Endothelial cell of umbilical vein (primary cell): ENCODE results near the gene PRUNE2. TPM values are rescaled to one million over a fixed set of nuclear protein-coding genes. Genes with fewer than 3 reads are reported as not detected.

ENCODE experiments used
- BruUV-seq: library from RNA; stranded (reverse); fragments of 400-500 nt; replicated peaks from 2 replicates; lab custom pipeline; 2021; lab: Mats Ljungman, UMichigan
- CTCF ChIA-PET: fragments of 300-600, 350-600 bp; sonication (Branson Sonifier 250); formaldehyde crosslinking; loops from one replicate; lab custom pipeline; 2021; ENCODE audit warnings: antibody characterized with exemption, inconsistent platforms; lab: Charles Lee
- POLR2A ChIA-PET: fragments of 300-600, 350-600 bp; sonication (Branson Sonifier 250); formaldehyde crosslinking; loops from one replicate; lab custom pipeline; 2021; ENCODE audit warnings: antibody characterized with exemption, inconsistent platforms; lab: Charles Lee
- DNase-seq: peaks from one replicate; pipeline ENCODE4 v3.0.0-alpha.2; 2011; ENCODE audit warnings: low read depth, low spot score
- FAIRE-seq: peaks from 2 replicates; lab custom pipeline; 2011; peaks lifted over from hg19 to GRCh38; lab: Jason Lieb, UNC
- H2AFZ ChIP-seq: 2 replicates; pipeline ENCODE4 v1.6.0; 2012; ENCODE audit warnings: low read depth, low read length, control low read depth, inconsistent platforms
- H3K27ac ChIP-seq: 2 replicates; pipeline ENCODE4 v1.5.1; 2011; ENCODE audit warnings: low read depth, mild to moderate bottlenecking, control low read depth, low read length, moderate library complexity; ENCODE audit not compliant: insufficient read depth
- H3K27me3 ChIP-seq, 2 experiments: 2 replicates each; pipeline versions ENCODE4 v1.6.0 to v1.6.1; 2011; ENCODE audit warnings: low read length in 2 of 2, mixed read lengths in 1 of 2; ENCODE audit not compliant: control insufficient read depth in 2 of 2, insufficient read depth in 2 of 2
- H3K36me3 ChIP-seq, 2 experiments: 2 replicates in 1 of 2; 3 replicates in 1 of 2; pipeline ENCODE4 v1.5.1; 2011; ENCODE audit warnings: low read length in 2 of 2, mild to moderate bottlenecking in 1 of 2, moderate library complexity in 1 of 2; ENCODE audit not compliant: control insufficient read depth in 2 of 2, insufficient read depth in 2 of 2; ENCODE audit errors: extremely low read depth in 1 of 2
- H3K4me1 ChIP-seq: 3 replicates; pipeline ENCODE4 v1.5.1; 2011; ENCODE audit warnings: mild to moderate bottlenecking, low read length; ENCODE audit not compliant: control insufficient read depth, insufficient read depth; ENCODE audit errors: extremely low read depth
- H3K4me2 ChIP-seq: 2 replicates; pipeline ENCODE4 v1.6.1; 2011; ENCODE audit warnings: low read length, control low read depth, mixed read lengths; ENCODE audit not compliant: insufficient read depth
- H3K4me3 ChIP-seq, 3 experiments: fragments of 200-600 bp in 1 of 3; sonication (generic), shearing (Covaris generic) in 1 of 3; replicated peaks in 1 of 3; 2 replicates each; pipeline ENCODE4 v1.5.1; 2011 to 2016; ENCODE audit warnings: control low read depth in 3 of 3, low read length in 3 of 3, mild to moderate bottlenecking in 2 of 3, inconsistent platforms in 1 of 3, low read depth in 1 of 3, moderate library complexity in 1 of 3; ENCODE audit not compliant: insufficient read depth in 1 of 3
- H3K79me2 ChIP-seq: 2 replicates; pipeline ENCODE4 v1.6.0; 2012; ENCODE audit warnings: low read length, inconsistent platforms; ENCODE audit not compliant: control insufficient read depth, insufficient read depth
- H3K9ac ChIP-seq: replicated peaks from 2 replicates; pipeline ENCODE3; 2011; ENCODE audit warnings: low read length, control low read depth; ENCODE audit not compliant: insufficient read depth; ENCODE audit errors: extremely low read depth
- H3K9me1 ChIP-seq: replicated peaks from 3 replicates; pipeline ENCODE4 v1.6.0; 2011; ENCODE audit warnings: mild to moderate bottlenecking, low read length; ENCODE audit not compliant: control insufficient read depth, insufficient read depth; ENCODE audit errors: extremely low read depth
- H3K9me3 ChIP-seq: replicated peaks from 2 replicates; pipeline ENCODE4 v1.5.1; 2012; ENCODE audit warnings: low read length, inconsistent platforms; ENCODE audit not compliant: control insufficient read depth, insufficient read depth
- H4K20me1 ChIP-seq: replicated peaks from 2 replicates; pipeline ENCODE3; 2011; ENCODE audit warnings: mild to moderate bottlenecking, low read length; ENCODE audit not compliant: control insufficient read depth, insufficient read depth; ENCODE audit errors: extremely low read depth
- EZH2 ChIP-seq: IDR thresholded peaks from 2 replicates; pipeline ENCODE4 v1.6.1; 2012; ENCODE audit warnings: borderline replicate concordance, low read depth, mild to moderate bottlenecking, moderate library complexity, low read length, inconsistent platforms; ENCODE audit not compliant: severe bottlenecking
- FOS ChIP-seq: IDR thresholded peaks from 2 replicates; pipeline ENCODE4 v1.6.1; 2011; ENCODE audit warnings: mild to moderate bottlenecking, low read length, moderate library complexity, borderline replicate concordance; ENCODE audit not compliant: insufficient read depth
- GATA2 ChIP-seq: IDR thresholded peaks from 2 replicates; pipeline ENCODE4 v1.7.0; 2011; ENCODE audit warnings: low read depth, mild to moderate bottlenecking, moderate library complexity, mixed read lengths, low read length; ENCODE audit not compliant: insufficient read length, insufficient read depth
- JUN ChIP-seq: IDR thresholded peaks from 2 replicates; pipeline ENCODE4 v1.6.1; 2011; ENCODE audit warnings: borderline replicate concordance, low read depth; ENCODE audit not compliant: insufficient read length, insufficient read depth
- MYC ChIP-seq: IDR thresholded peaks from one replicate; pipeline ENCODE4 v1.6.1; 2011; ENCODE audit warnings: mild to moderate bottlenecking, low read depth, low read length
- POLR2A ChIP-seq: IDR thresholded peaks from 2 replicates; pipeline ENCODE4 v1.6.1; 2012; ENCODE audit warnings: low read depth, mild to moderate bottlenecking, control low read depth, low read length
- POLR2AphosphoS5 ChIP-seq: IDR thresholded peaks from 2 replicates; pipeline ENCODE4 v1.6.1; 2012; ENCODE audit warnings: low read depth, mild to moderate bottlenecking, control low read depth, low read length, moderate library complexity; ENCODE audit not compliant: insufficient read depth
- dilution Hi-C: fragments of 300-500 bp; cut with MboI; formaldehyde crosslinking; loops from one replicate; pipeline ENCODE4 v1.15.0; 2019; ENCODE audit warnings: low sequenced_read_pairs; ENCODE audit not compliant: extremely low pct_ligation_motif_present
- intact Hi-C: fragments of 100-400 bp; cut with micrococcal nuclease; formaldehyde crosslinking; loops from one replicate; pipeline ENCODE4 v1.10.0; 2022
- polyA plus RNA-seq, 4 experiments: library from polyadenylated mRNA; depleted of rRNA in 3 of 4; stranded (reverse) in 3 of 4; unstranded in 1 of 4; fragments of >200 nt; gene quantifications; 2 replicates each; pipeline versions ENCODE4 v1.2.1 to v1.2.3, GENCODE V29; 2011 to 2012; ENCODE audit warnings: missing spikeins in 1 of 4
- total RNA-seq: library from RNA; stranded (reverse); gene quantifications from 2 replicates; pipeline ENCODE4 v1.2.3, GENCODE V29; 2021
- TF ChIP-seq, protein P1 (sequence below), 2 donors: IDR thresholded peaks; 1 replicate in 1 of 2; 2 replicates in 1 of 2; pipeline ENCODE4 v1.5.1; 2011; ENCODE audit warnings: low read length in 2 of 2, mild to moderate bottlenecking in 2 of 2, moderate library complexity in 2 of 2, control low read depth in 1 of 2, inconsistent platforms in 1 of 2, low read depth in 1 of 2; ENCODE audit not compliant: insufficient read depth in 1 of 2; ENCODE audit errors: extremely low read depth in 1 of 2
- TF ChIP-seq, protein P2 (sequence below): IDR thresholded peaks from 2 replicates; pipeline ENCODE4 v1.6.1; 2011; ENCODE audit not compliant: insufficient read depth, insufficient read length

The PRUNE2 gene
- total and polyA plus RNA-seq, 2 donors (not counting 3 experiments of a cell fraction or from before 2014, with no cell fraction given): 15.8 to 21.7 TPM

DNA sequence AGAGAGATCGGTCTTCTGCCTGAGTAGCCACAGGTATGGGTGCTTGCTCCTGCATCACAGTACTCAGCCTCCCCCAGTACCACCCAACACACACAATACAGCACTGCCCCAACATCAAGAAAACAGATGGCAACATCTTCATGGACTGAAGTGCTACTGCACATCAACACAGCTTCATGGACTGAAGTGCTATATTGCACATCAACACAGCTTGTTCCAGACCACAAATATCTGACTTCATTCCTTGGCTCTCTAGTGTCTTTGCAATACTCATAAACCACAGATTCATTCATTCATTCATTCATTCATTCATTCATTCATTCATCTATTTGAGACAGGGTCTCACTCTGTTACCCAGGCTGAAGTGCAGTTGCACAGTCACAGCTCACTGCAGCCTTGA, 172.8 kb downstream of the PRUNE2 start:
- CTCF ChIA-PET: no interaction called here
- no peak for FAIRE-seq
- BruUV-seq: no TSS peak
- H3K9me1 ChIP-seq: no peaks in the 10 kb centered on the region
- H2AFZ ChIP-seq: no peak overlapping the region
- no peaks in the 10 kb centered on the region for H4K20me1 ChIP-seq
- no peak overlapping the region for H3K27ac ChIP-seq
- no peaks in the 10 kb centered on the region for H3K79me2 ChIP-seq
- no peaks in the 10 kb centered on the region for H3K9me3 ChIP-seq
- H3K4me3 ChIP-seq: no peak overlapping the region
- peaks cover 5 to 16% of the 10 kb centered on the region in 2 experiments for H3K27me3 ChIP-seq
- H3K9ac ChIP-seq: no peak overlapping the region
- no peaks in the 10 kb centered on the region for H3K4me1 ChIP-seq
- POLR2A ChIA-PET: no interaction called here
- no peak for TF ChIP-seq FOS
- no peak for TF ChIP-seq GATA2
- no peak for TF ChIP-seq JUN
- TF ChIP-seq, protein P1, sequence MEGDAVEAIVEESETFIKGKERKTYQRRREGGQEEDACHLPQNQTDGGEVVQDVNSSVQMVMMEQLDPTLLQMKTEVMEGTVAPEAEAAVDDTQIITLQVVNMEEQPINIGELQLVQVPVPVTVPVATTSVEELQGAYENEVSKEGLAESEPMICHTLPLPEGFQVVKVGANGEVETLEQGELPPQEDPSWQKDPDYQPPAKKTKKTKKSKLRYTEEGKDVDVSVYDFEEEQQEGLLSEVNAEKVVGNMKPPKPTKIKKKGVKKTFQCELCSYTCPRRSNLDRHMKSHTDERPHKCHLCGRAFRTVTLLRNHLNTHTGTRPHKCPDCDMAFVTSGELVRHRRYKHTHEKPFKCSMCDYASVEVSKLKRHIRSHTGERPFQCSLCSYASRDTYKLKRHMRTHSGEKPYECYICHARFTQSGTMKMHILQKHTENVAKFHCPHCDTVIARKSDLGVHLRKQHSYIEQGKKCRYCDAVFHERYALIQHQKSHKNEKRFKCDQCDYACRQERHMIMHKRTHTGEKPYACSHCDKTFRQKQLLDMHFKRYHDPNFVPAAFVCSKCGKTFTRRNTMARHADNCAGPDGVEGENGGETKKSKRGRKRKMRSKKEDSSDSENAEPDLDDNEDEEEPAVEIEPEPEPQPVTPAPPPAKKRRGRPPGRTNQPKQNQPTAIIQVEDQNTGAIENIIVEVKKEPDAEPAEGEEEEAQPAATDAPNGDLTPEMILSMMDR (IDR thresholded peaks at IDR 0.05; ENCODE audit: extremely low read depth in 1 of 2, insufficient read depth in 1 of 2, low read depth in 1 of 2, low read length in 2 of 2): no peak
- no peak for TF ChIP-seq EZH2
- no peak for TF ChIP-seq MYC
- TF ChIP-seq, protein P2, sequence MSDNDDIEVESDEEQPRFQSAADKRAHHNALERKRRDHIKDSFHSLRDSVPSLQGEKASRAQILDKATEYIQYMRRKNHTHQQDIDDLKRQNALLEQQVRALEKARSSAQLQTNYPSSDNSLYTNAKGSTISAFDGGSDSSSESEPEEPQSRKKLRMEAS: no peak
- no peak for TF ChIP-seq POLR2AphosphoS5
- TF ChIP-seq POLR2A: no peak
- no peak overlapping the region for H3K4me2 ChIP-seq
- H3K36me3 ChIP-seq: no peaks in the 10 kb centered on the region
- dilution Hi-C loops (no loop called here), intact Hi-C loops (no loop called here)
- DNase-seq: no peak
